Measurements from ENCODE around the gene TMEM14A. TPM values are rescaled to one million over a fixed set of nuclear protein-coding genes. Genes with fewer than 3 reads are reported as not detected.
A peak's percentile ranks its signal among the peaks of the same experiment; 100 is the strongest.
"Not testable (repeated sequence)": the region's sequence is repeated elsewhere in the genome, so short reads cannot be mapped to it uniquely, and the experiment has no call there.

Gene TMEM14A
- total RNA-seq, 1 experiment from 2014 or later = 50.5 TPM

- DNase-seq (ENCODE audit: low read depth) = not testable (repeated sequence)
Measured at GRCh38 chr6:52655941-52656340, 15.0 kb upstream of the TMEM14A start.

GRCh38 chr6:52657870-52658269 lies 13.0 kb upstream of the TMEM14A start:
- no peak for DNase-seq (ENCODE audit: low read depth)

- DNase-seq (ENCODE audit: low read depth) = no peak
Measured at GRCh38 chr6:52661551-52661950, 9.4 kb upstream of the TMEM14A start.

GRCh38 chr6:52662031-52662430 lies 8.9 kb upstream of the TMEM14A start:
- DNase-seq (ENCODE audit: low read depth) = no peak

- DNase-seq (ENCODE audit: low read depth) = peak; percentile 64
Measured at GRCh38 chr6:52663120-52663935, 7.6 kb upstream of the TMEM14A start.

- no peak for DNase-seq (ENCODE audit: low read depth)
Measured at GRCh38 chr6:52663936-52664185, 7.1 kb upstream of the TMEM14A start.

- DNase-seq (ENCODE audit: low read depth) = peak; percentile 95
Measured at GRCh38 chr6:52664186-52664990, 6.5 kb upstream of the TMEM14A start.

GRCh38 chr6:52664991-52665686 lies 5.8 kb upstream of the TMEM14A start:
- DNase-seq (ENCODE audit: low read depth) = no peak

- DNase-seq (ENCODE audit: low read depth) = no peak
Measured at GRCh38 chr6:52666071-52666470, 4.8 kb upstream of the TMEM14A start.

- DNase-seq (ENCODE audit: low read depth) = no peak
Measured at GRCh38 chr6:52666523-52666922, 4.4 kb upstream of the TMEM14A start.

GRCh38 chr6:52667572-52667971 lies 3.3 kb upstream of the TMEM14A start:
- DNase-seq (ENCODE audit: low read depth) = no peak

- DNase-seq (ENCODE audit: low read depth) = no peak
Measured at GRCh38 chr6:52671676-52672075, 763 bp downstream of the TMEM14A start.

- peak; percentile 76 for DNase-seq (ENCODE audit: low read depth)
Measured at GRCh38 chr6:52672412-52673025, 1.6 kb downstream of the TMEM14A start.

- DNase-seq (ENCODE audit: low read depth) = no peak
Measured at GRCh38 chr6:52674666-52675065, 3.8 kb downstream of the TMEM14A start.

- no peak for DNase-seq (ENCODE audit: low read depth)
Measured at GRCh38 chr6:52675372-52675771, 4.5 kb downstream of the TMEM14A start.

- not testable (repeated sequence) for DNase-seq (ENCODE audit: low read depth)
Measured at GRCh38 chr6:52676631-52677030, 5.7 kb downstream of the TMEM14A start.

GRCh38 chr6:52681416-52681815 lies 10.5 kb downstream of the TMEM14A start:
- no peak for DNase-seq (ENCODE audit: low read depth)

- no peak for DNase-seq (ENCODE audit: low read depth)
Measured at GRCh38 chr6:52686878-52687699, 16.2 kb downstream of the TMEM14A start.

GRCh38 chr6:52689857-52690256 lies 18.9 kb downstream of the TMEM14A start:
- DNase-seq (ENCODE audit: low read depth) = no peak

GRCh38 chr6:52691718-52692117 lies 20.8 kb downstream of the TMEM14A start:
- DNase-seq (ENCODE audit: low read depth) = no peak

- no peak for DNase-seq (ENCODE audit: low read depth)
Measured at GRCh38 chr6:52693773-52694172, 22.9 kb downstream of the TMEM14A start.

Data from HT1080 (cell line).